H1 (cell line): ENCODE data around the gene GRID2.

Experiments used
- CTCF ChIP-seq, 3 experiments: IDR thresholded peaks; 1 replicate in 2 of 3; 2 replicates in 1 of 3; pipeline versions ENCODE4 v1.5.1 to v1.6.1; 2011; ENCODE audit warnings: low read length in 3 of 3, mild to moderate bottlenecking in 3 of 3, inconsistent platforms in 2 of 3, low read depth in 1 of 3, moderate library complexity in 1 of 3; ENCODE audit not compliant: insufficient read depth in 1 of 3; ENCODE audit errors: control extremely low read depth in 1 of 3
- HDAC2 ChIP-seq, 2 experiments: fragments of 300-600 bp in 1 of 2; sonication (generic) in 1 of 2; IDR thresholded peaks; 2 replicates each; pipeline ENCODE4 v1.6.1; 2011 to 2012; ENCODE audit warnings: low read depth in 2 of 2, low read length in 2 of 2, mild to moderate bottlenecking in 2 of 2, moderate library complexity in 2 of 2, borderline replicate concordance in 1 of 2, inconsistent platforms in 1 of 2

GRCh38 chr4:93529692-93530372 lies 1226.1 kb downstream of the GRID2 start:
- TF ChIP-seq HDAC2 (IDR thresholded peaks at IDR 0.05; ENCODE audit: borderline replicate concordance in 1 of 2, low read depth in 2 of 2, low read length in 2 of 2) = no peak
- no peak for TF ChIP-seq CTCF (IDR thresholded peaks at IDR 0.05; ENCODE audit: control extremely low read depth in 1 of 3, insufficient read depth in 1 of 3, low read depth in 1 of 3, low read length in 3 of 3)
